ENCODE measurements around the gene FBXL7. TPM values are rescaled to one million over a fixed set of nuclear protein-coding genes. Genes with fewer than 3 reads are reported as not detected.

Gene FBXL7
- total RNA-seq, 6 experiments from 2014 or later, result 0.81 to 1.9 (median 1.3) TPM

GRCh38 chr5:15529013-15529412 lies 29.0 kb downstream of the FBXL7 start:
- H3K4me1 ChIP-seq, result no peaks in the 10 kb centered on the region
- no peaks in the 10 kb centered on the region for H3K9me3 ChIP-seq
- peaks cover 0 to 5% of the 10 kb centered on the region in 2 donors for H3K27me3 ChIP-seq
- no peak for TF ChIP-seq CTCF (IDR thresholded peaks at IDR 0.05)
- no peak for TF ChIP-seq POLR2A (IDR thresholded peaks at IDR 0.05)
- H3K36me3 ChIP-seq, result no peaks in the 10 kb centered on the region
- DNase-seq, result no peak
- no peak for ATAC-seq
- no peak overlapping the region for H3K4me3 ChIP-seq
- no peak overlapping the region for H3K27ac ChIP-seq
- intact Hi-C loops (cut with DNase I), result no loop called here
- WGBS (ENCODE audit: insufficient coverage, low coverage, low lambda C conversion rate, missing lambda C conversion rate), result 78% methylated on average over 5 of the region's 5 CpGs

- Histone ChIP-seq H3K4me3 (no peak overlapping the region), H3K27me3 (peaks cover 0 to 5% of the 10 kb centered on the region in 2 donors), H3K4me1 (no peaks in the 10 kb centered on the region), H3K27ac (no peak overlapping the region), H3K9me3 (no peaks in the 10 kb centered on the region), H3K36me3 (no peaks in the 10 kb centered on the region)
- ATAC-seq, result no peak
- WGBS (ENCODE audit: insufficient coverage, low coverage, low lambda C conversion rate, missing lambda C conversion rate), result 38% methylated on average over 2 of the region's 2 CpGs
- DNase-seq, result no peak
- intact Hi-C loops (cut with DNase I), result no loop called here
- TF ChIP-seq POLR2A (IDR thresholded peaks at IDR 0.05) (no peak), CTCF (IDR thresholded peaks at IDR 0.05) (no peak)
Observed at GRCh38 chr5:15529821-15530220, 29.8 kb downstream of the FBXL7 start.

- ATAC-seq (no peak), DNase-seq (no peak)
- H3K4me1 ChIP-seq, result no peaks in the 10 kb centered on the region
- H3K27ac ChIP-seq, result no peak overlapping the region
- peaks cover 0 to 5% of the 10 kb centered on the region in 2 donors for H3K27me3 ChIP-seq
- no peaks in the 10 kb centered on the region for H3K36me3 ChIP-seq
- no peaks in the 10 kb centered on the region for H3K9me3 ChIP-seq
- 64% methylated on average over 5 of the region's 5 CpGs for WGBS (ENCODE audit: insufficient coverage, low coverage, low lambda C conversion rate, missing lambda C conversion rate)
- TF ChIP-seq POLR2A (IDR thresholded peaks at IDR 0.05) (no peak), CTCF (IDR thresholded peaks at IDR 0.05) (no peak)
- intact Hi-C loops (cut with DNase I), result no loop called here
- H3K4me3 ChIP-seq, result no peak overlapping the region
Observed at GRCh38 chr5:15533129-15533893, 33.3 kb downstream of the FBXL7 start.

GRCh38 chr5:15535938-15536337 lies 36.0 kb downstream of the FBXL7 start:
- Histone ChIP-seq H3K27ac (no peak overlapping the region), H3K9me3 (no peaks in the 10 kb centered on the region), H3K4me3 (no peak overlapping the region), H3K4me1 (no peaks in the 10 kb centered on the region), H3K27me3 (peaks cover 0 to 5% of the 10 kb centered on the region in 2 donors), H3K36me3 (no peaks in the 10 kb centered on the region)
- TF ChIP-seq CTCF (IDR thresholded peaks at IDR 0.05), result no peak
- no peak for TF ChIP-seq POLR2A (IDR thresholded peaks at IDR 0.05)
- ATAC-seq (no peak), DNase-seq (no peak)
- intact Hi-C loops (cut with DNase I), result no loop called here
- no CpG with 5 or more reads among the region's 4 CpGs for WGBS (ENCODE audit: insufficient coverage, low coverage, low lambda C conversion rate, missing lambda C conversion rate)

Measured in right lobe of liver (tissue), 6 donors.